Fibroblast of pulmonary artery (primary cell): ENCODE results near the gene KRT31.
"Not testable (repeated sequence)": the region's sequence is repeated elsewhere in the genome, so short reads cannot be mapped to it uniquely, and the experiment has no call there.

ENCODE experiments used
- DNase-seq: peaks from one replicate; pipeline ENCODE4 v3.0.0-alpha.2; 2010; ENCODE audit warnings: low read depth
- H3K4me3 ChIP-seq: replicated peaks from 2 replicates; pipeline ENCODE4 v1.5.1; 2011; ENCODE audit warnings: low read depth, mild to moderate bottlenecking, control low read depth, low read length, moderate library complexity
- TF ChIP-seq, protein P1 (sequence below): IDR thresholded peaks from 2 replicates; pipeline ENCODE4 v1.5.1; 2011; ENCODE audit warnings: mild to moderate bottlenecking, control low read depth, low read length, inconsistent platforms; ENCODE audit errors: missing control alignments

Gene KRT31

DNA sequence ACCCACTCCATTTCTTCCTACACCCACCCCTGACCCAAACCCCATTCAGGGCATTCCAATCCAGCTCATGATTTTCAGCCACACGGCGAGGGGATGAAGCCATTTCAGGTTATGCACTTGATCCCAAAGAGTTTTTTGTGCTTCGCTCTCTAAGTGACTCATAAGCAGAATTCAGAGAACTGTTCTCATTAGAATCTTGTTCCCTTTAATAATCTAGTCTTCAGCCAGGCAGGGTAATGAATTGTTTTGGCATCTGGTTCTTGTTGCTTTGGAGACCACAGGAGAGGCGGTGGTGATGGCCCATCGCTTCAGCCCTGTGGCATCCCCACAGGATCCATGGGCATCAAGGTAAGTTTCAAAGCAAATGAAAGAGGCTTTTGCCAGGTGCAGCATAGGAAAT lies 4.8 kb upstream of the KRT31 start:
- TF ChIP-seq, protein P1, sequence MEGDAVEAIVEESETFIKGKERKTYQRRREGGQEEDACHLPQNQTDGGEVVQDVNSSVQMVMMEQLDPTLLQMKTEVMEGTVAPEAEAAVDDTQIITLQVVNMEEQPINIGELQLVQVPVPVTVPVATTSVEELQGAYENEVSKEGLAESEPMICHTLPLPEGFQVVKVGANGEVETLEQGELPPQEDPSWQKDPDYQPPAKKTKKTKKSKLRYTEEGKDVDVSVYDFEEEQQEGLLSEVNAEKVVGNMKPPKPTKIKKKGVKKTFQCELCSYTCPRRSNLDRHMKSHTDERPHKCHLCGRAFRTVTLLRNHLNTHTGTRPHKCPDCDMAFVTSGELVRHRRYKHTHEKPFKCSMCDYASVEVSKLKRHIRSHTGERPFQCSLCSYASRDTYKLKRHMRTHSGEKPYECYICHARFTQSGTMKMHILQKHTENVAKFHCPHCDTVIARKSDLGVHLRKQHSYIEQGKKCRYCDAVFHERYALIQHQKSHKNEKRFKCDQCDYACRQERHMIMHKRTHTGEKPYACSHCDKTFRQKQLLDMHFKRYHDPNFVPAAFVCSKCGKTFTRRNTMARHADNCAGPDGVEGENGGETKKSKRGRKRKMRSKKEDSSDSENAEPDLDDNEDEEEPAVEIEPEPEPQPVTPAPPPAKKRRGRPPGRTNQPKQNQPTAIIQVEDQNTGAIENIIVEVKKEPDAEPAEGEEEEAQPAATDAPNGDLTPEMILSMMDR = no peak
- DNase-seq = no peak
- H3K4me3 ChIP-seq = no peak overlapping the region

DNA sequence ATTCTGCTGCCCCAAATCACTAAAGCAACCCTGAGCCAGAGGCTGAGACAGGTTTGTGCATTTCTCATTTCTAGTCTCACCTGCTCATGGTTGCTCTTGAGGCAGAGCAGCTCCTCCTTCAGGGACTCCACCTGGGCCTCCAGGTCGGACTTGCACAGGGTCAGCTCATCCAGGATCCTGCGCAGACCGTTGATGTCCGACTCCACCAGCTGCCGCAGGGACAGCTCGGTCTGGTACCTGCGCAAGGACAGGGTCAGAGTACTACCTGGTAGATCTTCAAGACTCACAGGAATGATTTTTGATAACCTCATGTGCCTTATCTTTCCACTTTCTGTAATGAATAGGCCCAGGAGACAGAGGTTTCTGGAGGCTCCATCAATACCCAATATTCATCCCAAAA lies 1.1 kb downstream of the KRT31 start:
- TF ChIP-seq, protein P1 = no peak
- no peak for DNase-seq
- no peak overlapping the region for H3K4me3 ChIP-seq

DNA sequence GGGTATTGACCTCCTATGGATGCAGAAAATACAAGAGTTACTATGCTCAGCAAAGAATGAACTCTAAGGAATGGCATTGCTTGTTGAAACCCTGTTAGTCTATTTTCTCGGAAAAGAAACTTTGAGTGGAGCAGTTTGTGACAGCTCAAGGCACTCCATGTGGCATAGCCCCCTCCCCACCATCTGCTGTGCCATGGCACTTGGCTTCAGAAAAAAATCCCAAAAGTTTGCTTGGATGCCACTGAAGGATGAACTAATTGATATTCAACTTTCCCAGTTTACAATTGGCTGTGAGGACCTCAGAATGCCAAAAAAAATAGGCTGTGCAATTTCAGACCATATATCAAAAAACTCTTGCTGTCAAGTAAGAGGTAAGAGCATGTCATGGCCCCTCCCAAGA lies 1.8 kb downstream of the KRT31 start:
- DNase-seq = no peak
- TF ChIP-seq, protein P1 = no peak
- no peak overlapping the region for H3K4me3 ChIP-seq

DNA sequence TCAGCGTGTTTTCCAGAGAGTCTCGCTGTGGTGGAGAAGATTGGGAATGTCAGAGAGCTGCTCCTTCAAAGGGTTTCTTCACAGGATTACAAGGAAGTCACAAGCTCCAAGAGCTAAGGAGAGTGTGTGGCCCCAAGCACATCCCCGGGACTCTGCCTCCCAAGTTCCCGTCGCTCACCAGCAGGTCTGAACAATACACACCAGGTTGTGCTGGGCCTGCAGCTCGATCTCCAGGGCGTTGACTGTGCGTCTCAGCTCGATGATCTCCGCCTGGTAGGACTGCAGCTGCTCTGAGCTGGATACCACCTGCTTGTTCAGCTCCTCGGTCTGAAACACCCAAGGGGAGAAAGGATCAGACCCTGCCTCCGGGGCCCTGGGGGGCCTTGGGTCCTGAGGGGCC lies 2.4 kb downstream of the KRT31 start:
- DNase-seq, H3K4me3 ChIP-seq: not testable (repeated sequence)

DNA sequence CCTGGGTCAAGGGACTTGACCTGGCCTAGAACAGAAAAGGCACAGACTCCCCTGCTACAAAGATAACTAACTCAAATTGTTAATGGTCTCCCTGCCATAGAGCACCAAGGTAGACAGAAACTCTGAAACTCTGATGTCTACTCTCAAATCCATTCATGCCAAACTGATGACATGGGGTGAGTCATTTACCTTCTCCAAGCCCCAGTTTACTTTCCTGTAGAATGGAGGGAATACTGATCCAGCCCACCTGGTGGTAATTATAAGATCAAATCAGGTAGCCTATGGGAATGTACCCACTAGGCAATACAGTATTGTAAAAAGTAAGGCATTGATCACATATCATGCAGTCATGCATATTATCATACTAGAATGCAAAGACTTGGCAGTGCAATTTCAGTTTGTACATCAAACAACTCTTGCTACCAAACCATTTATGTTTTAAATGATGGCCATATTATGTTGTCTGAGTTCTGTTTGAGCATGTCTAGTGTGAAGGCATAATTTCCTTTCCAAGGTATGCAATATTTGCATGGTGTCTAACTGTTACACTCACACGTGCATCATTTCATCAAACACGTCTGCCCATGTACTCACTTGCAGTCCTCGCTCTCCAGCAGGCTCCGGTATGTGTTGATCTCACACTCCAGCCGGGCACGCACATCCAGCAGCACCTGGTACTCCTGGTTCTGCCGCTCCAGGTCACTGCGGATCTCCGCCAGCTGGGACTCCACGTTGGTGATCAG lies 3.0 kb downstream of the KRT31 start:
- no peak for DNase-seq
- TF ChIP-seq, protein P1 = no peak
- H3K4me3 ChIP-seq = no peak overlapping the region

DNA sequence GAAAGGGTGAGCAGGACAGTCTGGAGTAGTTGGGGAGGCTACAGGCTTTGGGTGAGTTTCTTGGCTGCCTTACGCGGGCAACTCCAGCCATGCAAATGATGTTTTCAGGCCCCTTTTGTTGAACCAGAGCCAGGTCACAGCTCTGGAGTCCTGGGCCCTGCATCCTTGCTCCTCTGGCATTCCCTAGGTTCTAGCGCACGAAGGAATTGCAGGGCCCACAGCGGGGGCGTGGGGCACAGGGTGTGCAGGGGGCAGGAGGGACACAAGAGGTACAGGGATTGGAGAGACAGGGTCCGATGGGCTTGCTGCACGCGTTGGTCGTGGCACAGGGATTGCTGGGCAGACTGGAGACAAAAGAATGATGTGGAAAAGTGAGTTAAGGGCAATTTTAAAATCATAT lies 3.6 kb downstream of the KRT31 start:
- TF ChIP-seq, protein P1 = no peak
- DNase-seq = no peak
- H3K4me3 ChIP-seq = no peak overlapping the region

DNA sequence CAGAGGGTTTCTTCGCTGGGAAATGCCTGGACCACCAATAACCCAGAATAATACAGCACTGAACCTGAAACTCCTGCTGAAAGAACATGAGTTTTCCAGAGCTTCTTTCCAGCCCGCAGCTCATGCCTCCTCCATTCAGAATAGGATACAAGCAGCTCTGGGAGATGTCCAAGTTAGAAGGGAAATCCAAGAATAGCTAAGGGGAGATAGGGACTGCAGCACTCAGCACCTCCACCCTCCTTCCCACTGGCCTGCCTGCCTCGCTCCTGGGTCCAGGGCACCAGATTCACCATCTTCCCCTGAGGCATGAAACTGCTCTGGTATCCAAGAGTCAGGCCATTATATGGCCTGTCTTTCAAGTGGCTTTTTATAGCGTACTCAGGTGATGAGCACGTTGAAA lies 4.1 kb downstream of the KRT31 start:
- TF ChIP-seq, protein P1 = no peak
- DNase-seq = peak; percentile 46
- no peak overlapping the region for H3K4me3 ChIP-seq
